Epithelial cell of esophagus (primary cell): ENCODE results near the gene SF3A2.

Experiments
- DNase-seq: peaks from one replicate; pipeline ENCODE4 v3.0.0; 2010; ENCODE audit warnings: low read depth
- H3K4me3 ChIP-seq: 2 replicates; pipeline ENCODE4 v1.5.1; 2011; ENCODE audit warnings: mild to moderate bottlenecking, low read length, control low read depth
- CTCF ChIP-seq: IDR thresholded peaks from 2 replicates; pipeline ENCODE4 v1.5.1; 2011; ENCODE audit warnings: low read depth, mild to moderate bottlenecking, low read length, control low read depth, inconsistent platforms; ENCODE audit not compliant: insufficient read depth; ENCODE audit errors: missing control alignments

Gene SF3A2

GRCh38 chr19:2236314-2237050 is at the start of gene SF3A2, which contains the start of gene PLEKHJ1:
Gene SF3A2, plus strand, starts transcription at chr19:2236824. Its CDS starts 6,595 bp downstream, at chr19:2243419.
Gene PLEKHJ1, minus strand, starts transcription at chr19:2236329. Its CDS starts 81 bp downstream, at chr19:2236248.
- H3K4me3 ChIP-seq: peak within 1 kb of the TSS; percentile 81
- TF ChIP-seq CTCF: peak; percentile 71
- DNase-seq: peak; percentile 97

- DNase-seq: no peak
- no peak for TF ChIP-seq CTCF
- no peak overlapping the region for H3K4me3 ChIP-seq
Measured at GRCh38 chr19:2187159-2187558, 49.5 kb upstream of the SF3A2 start.

- no peak for TF ChIP-seq CTCF
- peak; percentile 65 for DNase-seq
- no peak overlapping the region for H3K4me3 ChIP-seq
Measured at GRCh38 chr19:2188708-2189385, 47.8 kb upstream of the SF3A2 start.

- no peak for DNase-seq
- H3K4me3 ChIP-seq: no peak overlapping the region
- TF ChIP-seq CTCF: no peak
Measured at GRCh38 chr19:2189880-2190279, 46.7 kb upstream of the SF3A2 start.

GRCh38 chr19:2190848-2191455 is 45.7 kb upstream of the SF3A2 start:
- DNase-seq: no peak
- no peak for TF ChIP-seq CTCF
- H3K4me3 ChIP-seq: no peak overlapping the region

GRCh38 chr19:2191456-2192310 is 44.9 kb upstream of the SF3A2 start:
- no peak overlapping the region for H3K4me3 ChIP-seq
- no peak for TF ChIP-seq CTCF

More at GRCh38 chr19:2191456-2192310, 44.9 kb upstream of the SF3A2 start:
- DNase-seq: no peak
